Subcutaneous adipose tissue (tissue), 4 donors: Measurements from ENCODE around the gene POLG2. TPM values are rescaled to one million over a fixed set of nuclear protein-coding genes. Genes with fewer than 3 reads are reported as not detected.

Experiments used
- CTCF ChIP-seq: fragments of 450-650 bp; IDR thresholded peaks from one replicate; pipeline ENCODE4 v1.5.1; 2016; ENCODE audit warnings: low read depth, mild to moderate bottlenecking, control low read depth, antibody characterized with exemption, moderate library complexity
- total RNA-seq, 4 donors: library from RNA; depleted of rRNA; stranded (reverse); fragments of >200 nt; gene quantifications; one replicate each; pipeline ENCODE4 v1.1.0, GENCODE V29; 2016

POLG2 gene
- total RNA-seq, 4 donors from 2014 or later, result 6.4 to 8.8 (median 7.5) TPM

DNA sequence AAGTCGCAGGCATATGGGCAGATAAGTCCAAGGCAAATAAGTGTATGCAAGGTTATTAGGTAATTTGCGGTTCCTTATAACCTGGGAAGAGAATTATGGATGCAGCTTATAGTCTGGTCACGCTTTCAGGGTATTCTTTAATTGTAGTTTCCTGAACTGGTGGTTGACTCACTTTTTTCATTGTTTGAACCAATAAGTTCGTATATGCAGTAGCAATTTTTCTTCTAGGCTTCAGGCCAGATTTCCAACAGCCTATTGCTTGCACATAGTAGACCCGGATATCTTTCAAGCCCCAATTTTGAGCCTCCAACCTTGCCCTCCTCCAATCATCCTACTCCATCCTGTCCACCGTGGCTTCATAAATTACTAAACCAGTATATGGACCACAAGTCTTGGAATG lies 22.7 kb upstream of the POLG2 start:
- no peak for TF ChIP-seq CTCF

GRCh38 chr17:64515829-64516228 lies 19.0 kb upstream of the POLG2 start:
- TF ChIP-seq CTCF, result no peak

DNA sequence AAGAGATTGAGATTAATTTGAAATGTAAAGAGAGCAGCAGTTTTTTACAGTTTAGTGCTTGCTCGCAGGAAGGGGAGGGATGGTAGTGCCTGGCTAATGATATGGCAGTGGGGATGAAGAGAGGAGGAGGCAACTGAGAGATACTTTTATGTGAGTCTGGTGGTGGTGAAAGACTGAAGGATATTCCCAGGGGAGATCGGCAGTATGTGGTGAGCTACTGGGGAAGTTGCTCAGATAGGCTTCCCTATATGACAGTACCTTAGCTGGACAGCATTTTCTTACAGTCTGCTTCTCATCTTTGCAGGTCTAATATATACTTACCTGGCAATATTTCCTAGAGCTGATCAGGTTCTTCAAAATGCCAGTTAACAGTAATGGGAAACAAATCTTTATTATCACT lies 18.6 kb upstream of the POLG2 start:
- no peak for TF ChIP-seq CTCF

GRCh38 chr17:64509179-64509578 lies 12.3 kb upstream of the POLG2 start:
- TF ChIP-seq CTCF, result no peak

GRCh38 chr17:64508683-64509082 lies 11.8 kb upstream of the POLG2 start:
- TF ChIP-seq CTCF, result no peak

DNA sequence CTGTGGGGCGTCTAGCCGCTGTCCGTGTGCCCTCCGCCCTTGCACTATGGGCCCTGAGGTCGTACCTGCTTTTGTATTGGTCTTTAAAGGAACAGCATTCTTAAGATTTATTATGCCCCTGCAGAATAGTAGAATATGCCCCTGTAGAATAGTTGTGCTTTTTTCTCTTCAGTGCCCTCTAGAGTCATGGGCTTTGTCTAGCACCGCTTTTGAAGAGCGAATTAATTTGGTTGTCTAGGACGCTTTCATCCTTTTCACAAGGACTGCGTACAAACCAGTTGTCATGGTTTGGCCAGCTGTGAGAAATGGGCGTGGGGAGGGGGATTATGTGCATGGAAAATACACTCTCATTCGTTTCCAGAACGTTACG lies 10.5 kb upstream of the POLG2 start:
- no peak for TF ChIP-seq CTCF

- TF ChIP-seq CTCF, result no peak
These were observed 9.9 kb upstream of the POLG2 start, which contains the start of gene CEP95 for GRCh38 chr17:64506576-64507412. Gene CEP95 (plus strand): TSS chr17:64506977. CDS start chr17:64507098, 121 bp downstream.
